GM12878 (cell line): Measurements from ENCODE around the gene INO80. TPM values are rescaled to one million over a fixed set of nuclear protein-coding genes. Genes with fewer than 3 reads are reported as not detected.

Experiments used
- ATAC-seq: fragments of 200-7000 bp; cut with Tn5 transposase; 3 replicates; pipeline ENCODE4 v1.9.1; 2020; ENCODE audit warnings: mild to moderate bottlenecking, moderate library complexity
- BruUV-seq: library from RNA; stranded (reverse); fragments of 400-500 nt; replicated peaks from 2 replicates; lab custom pipeline; 2021; lab: Mats Ljungman, UMichigan
- CTCF ChIA-PET: fragments of 300-600 bp; sonication (Branson Sonifier 250); formaldehyde crosslinking; extraction: SDS; loops from one replicate; lab custom pipeline; 2021; ENCODE audit warnings: inconsistent platforms; lab: Yijun Ruan, JAX
- POLR2A ChIA-PET: fragments of 350-600 bp; formaldehyde crosslinking; extraction: SDS; loops from one replicate; lab custom pipeline; 2021; ENCODE audit warnings: inconsistent platforms; lab: Charles Lee
- RAD21 ChIA-PET: fragments of 300-600 bp; sonication (Branson Sonifier 250); formaldehyde crosslinking; loops from one replicate; lab custom pipeline; 2023; ENCODE audit warnings: antibody characterized with exemption; ENCODE audit not compliant: unreplicated experiment; lab: Charles Lee
- SMC1A ChIA-PET: fragments of 300-600 bp; sonication (Branson Sonifier 250); formaldehyde crosslinking; loops from one replicate; lab custom pipeline; 2023; ENCODE audit not compliant: unreplicated experiment, uncharacterized antibody; lab: Charles Lee
- DNase-seq: peaks from one replicate; pipeline ENCODE4 v3.0.0-alpha.2; 2011; ENCODE audit warnings: low read depth, low spot score
- FAIRE-seq: peaks from 3 replicates; lab custom pipeline; 2011; peaks lifted over from hg19 to GRCh38; lab: Jason Lieb, UNC
- H2AFZ ChIP-seq: 2 replicates; pipeline ENCODE4 v1.6.0; 2011; ENCODE audit warnings: low read depth, low read length, control low read depth; ENCODE audit not compliant: control insufficient read depth
- H3K27ac ChIP-seq: 2 replicates; pipeline ENCODE4 v1.5.1; 2011; ENCODE audit warnings: control low read depth; ENCODE audit not compliant: control insufficient read depth, insufficient read depth
- H3K27me3 ChIP-seq, 2 experiments: replicated peaks in 1 of 2; 2 replicates each; pipeline versions ENCODE4 v1.6.0 to v1.6.1; 2011; ENCODE audit warnings: low read length in 1 of 2; ENCODE audit not compliant: control insufficient read depth in 2 of 2, insufficient read depth in 2 of 2
- H3K36me3 ChIP-seq, 2 experiments: 2 replicates each; pipeline ENCODE4 v1.5.1; 2011; ENCODE audit warnings: low read length in 1 of 2; ENCODE audit not compliant: control insufficient read depth in 2 of 2, insufficient read depth in 2 of 2
- H3K4me1 ChIP-seq: 2 replicates; pipeline ENCODE4 v1.6.1; 2011; ENCODE audit warnings: mild to moderate bottlenecking, low read length, moderate library complexity, mixed read lengths; ENCODE audit not compliant: control insufficient read depth, insufficient read depth
- H3K4me2 ChIP-seq: 2 replicates; pipeline ENCODE4 v1.6.0; 2011; ENCODE audit warnings: control low read depth; ENCODE audit not compliant: control insufficient read depth, insufficient read depth
- H3K4me3 ChIP-seq: fragments of 200-600 bp; sonication (generic); 2 replicates; pipeline ENCODE4 v1.5.1; 2016
- H3K79me2 ChIP-seq: 2 replicates; pipeline ENCODE4 v1.6.0; 2011; ENCODE audit warnings: low read length; ENCODE audit not compliant: control insufficient read depth, insufficient read depth
- H3K9ac ChIP-seq: 2 replicates; pipeline ENCODE4 v1.8.0; 2011; ENCODE audit warnings: low read length, control low read depth, mixed read lengths; ENCODE audit not compliant: control insufficient read depth, insufficient read depth
- H3K9me3 ChIP-seq: replicated peaks from 3 replicates; pipeline ENCODE4 v1.5.1; 2011; ENCODE audit warnings: mild to moderate bottlenecking, low read length; ENCODE audit not compliant: control insufficient read depth, insufficient read depth
- H4K20me1 ChIP-seq: 2 replicates; pipeline ENCODE4 v1.6.0; 2011; ENCODE audit not compliant: control insufficient read depth, insufficient read depth
- CHD1 ChIP-seq: IDR thresholded peaks from 2 replicates; pipeline ENCODE4 v1.6.1; 2012; ENCODE audit warnings: low read depth, low read length, improper control_type of control experiment
- IRF5 ChIP-seq: fragments of 450-650 bp; IDR thresholded peaks from 2 replicates; pipeline ENCODE4 v1.6.1; 2017; ENCODE audit warnings: borderline replicate concordance
- NBN ChIP-seq: fragments of 450-650 bp; IDR thresholded peaks from 2 replicates; pipeline ENCODE4 v1.6.1; 2016
- PAX8 ChIP-seq: fragments of 450-650 bp; IDR thresholded peaks from 2 replicates; pipeline ENCODE4 v1.6.1; 2017; ENCODE audit warnings: mild to moderate bottlenecking, moderate library complexity
- REST ChIP-seq: IDR thresholded peaks from 2 replicates; pipeline ENCODE4 v1.6.1; 2012; ENCODE audit warnings: mild to moderate bottlenecking, low read depth, low read length
- SPI1 ChIP-seq: IDR thresholded peaks from 2 replicates; pipeline ENCODE4 v1.6.1; 2011; ENCODE audit warnings: low read depth, mild to moderate bottlenecking, low read length, moderate library complexity, borderline replicate concordance; ENCODE audit not compliant: insufficient read depth
- STAT1 ChIP-seq: fragments of 450-650 bp; conservative IDR thresholded peaks from 2 replicates; pipeline ENCODE4 v1.6.1; 2014; ENCODE audit warnings: antibody characterized with exemption, mild to moderate bottlenecking
- ZSCAN29 ChIP-seq: fragments of 450-650 bp; IDR thresholded peaks from 2 replicates; pipeline ENCODE4 v1.6.1; 2017; ENCODE audit warnings: mild to moderate bottlenecking, moderate library complexity
- WGBS: methylation state at CpG from one replicate; pipeline ENCODE4 v1.1.6; 2016; ENCODE audit warnings: low lambda C conversion rate; ENCODE audit not compliant: insufficient replicate concordance, insufficient coverage; ENCODE audit errors: missing lambda C conversion rate; 5-methylcytosine and 5-hydroxymethylcytosine counted together
- in situ Hi-C: fragments of 300-500 bp; cut with MboI; formaldehyde crosslinking; loops from 9 replicates; pipeline ENCODE4 v1.14.3; 2018; ENCODE audit warnings: mixed read lengths
- intact Hi-C: fragments of 100-400 bp; cut with micrococcal nuclease; formaldehyde crosslinking; loops from one replicate; pipeline ENCODE4 v1.14.2; 2022; ENCODE audit not compliant: unreplicated experiment
- polyA plus RNA-seq, 11 experiments: library from polyadenylated mRNA; depleted of rRNA in 4 of 11; unstranded in 6 of 11; stranded (reverse) in 5 of 11; fragments of >200 nt; fragmentation: Nextera tagmentation in 4 of 11; fragmentation: Illumina TruSeq in 1 of 11; extraction: Ambion mirVana in 4 of 11; extraction: Trizol in 1 of 11; gene quantifications; 1 replicate in 1 of 11; 2 replicates in 10 of 11; pipeline versions ENCODE4 v1.2.1 to v1.2.3, GENCODE V29; 2011 to 2016; ENCODE audit warnings: inconsistent platforms in 2 of 11, missing spikeins in 2 of 11, low read depth in 1 of 11
- total RNA-seq, 4 experiments: library from RNA; depleted of rRNA in 3 of 4; stranded (reverse); fragments of >200 nt in 3 of 4; fragmentation: Illumina TruSeq in 1 of 4; extraction: Trizol in 1 of 4; gene quantifications; 2 replicates each; pipeline versions ENCODE4 v1.2.1 to v1.2.3, GENCODE V29; 2013 to 2021

Gene INO80
- total and polyA plus RNA-seq, 10 of the 15 experiments (the other 5 are each of a cell fraction or from before 2014, with no cell fraction given) = 4.5 to 25.0 (median 14.2) TPM

- BruUV-seq = no TSS peak
- in situ Hi-C loops = no loop called here
- RAD21 ChIA-PET = interaction anchor here (1.5 to 3.2 kb wide), 2 partner anchors 9 to 84 kb away, joined by 3 to 36 read pairs; no protein-coding TSS in a partner anchor
Observed at GRCh38 chr15:40932649-40933516, 183.2 kb downstream of the INO80 start.

GRCh38 chr15:40932156-40932555 lies 183.9 kb downstream of the INO80 start:
- RAD21 ChIA-PET = interaction anchor here (1.5 to 3.2 kb wide), 2 partner anchors 9 to 85 kb away, joined by 3 to 36 read pairs; no protein-coding TSS in a partner anchor
- peaks cover 12% of the 10 kb centered on the region in 2 experiments; a peak in 3 of 4 replicates for H3K27me3 ChIP-seq
- no peaks in the 10 kb centered on the region for H3K79me2 ChIP-seq
- in situ Hi-C loops = no loop called here
- BruUV-seq = no TSS peak
- no peak for DNase-seq
- POLR2A ChIA-PET = interaction anchor here (0.5 kb wide), 1 partner anchor 69 kb away, joined by 9 read pairs; no protein-coding TSS in a partner anchor
- CTCF ChIA-PET = interaction anchor here (0.9 to 6.5 kb wide), 7 partner anchors 9 to 86 kb away, joined by 3 to 80 read pairs (median 19); no protein-coding TSS in a partner anchor
- H3K4me2 ChIP-seq = no peak overlapping the region
- 64% methylated on average over 8 of the region's 8 CpGs for WGBS
- no peaks in the 10 kb centered on the region for H3K36me3 ChIP-seq
- no peak for FAIRE-seq
- ATAC-seq = no peak
- H3K9ac ChIP-seq = no peak overlapping the region
- no peak overlapping the region for H2AFZ ChIP-seq
- H3K9me3 ChIP-seq = no peaks in the 10 kb centered on the region
- H3K4me3 ChIP-seq = no peak overlapping the region
- H4K20me1 ChIP-seq = no peaks in the 10 kb centered on the region
- SMC1A ChIA-PET = interaction anchor here (0.8 to 4.6 kb wide), 4 partner anchors 9 to 252 kb away, joined by 3 to 28 read pairs (median 6); no protein-coding TSS in a partner anchor
- intact Hi-C loops = no loop called here
- H3K4me1 ChIP-seq = peaks cover 24% of the 10 kb centered on the region
- H3K27ac ChIP-seq = no peak overlapping the region
- TF ChIP-seq CHD1 (no peak), ZSCAN29 (no peak), PAX8 (no peak), IRF5 (no peak), REST (no peak), NBN (no peak)

More at GRCh38 chr15:40932649-40933516, 183.2 kb downstream of the INO80 start:
- TF ChIP-seq SPI1 (peak; percentile 78), STAT1 (no peak)
- Histone ChIP-seq H3K4me3 (no peak overlapping the region), H3K79me2 (no peaks in the 10 kb centered on the region), H4K20me1 (no peaks in the 10 kb centered on the region), H3K9me3 (no peaks in the 10 kb centered on the region), H3K36me3 (no peaks in the 10 kb centered on the region), H3K27me3 (peaks cover 10% of the 10 kb centered on the region in 2 experiments; a peak in 3 of 4 replicates), H2AFZ (no peak overlapping the region), H3K4me1 (peaks cover 24% of the 10 kb centered on the region), H3K9ac (no peak overlapping the region), H3K4me2 (no peak overlapping the region), H3K27ac (no peak overlapping the region)
- ATAC-seq = no peak
- SMC1A ChIA-PET = interaction anchor here (0.8 to 4.6 kb wide), 3 partner anchors 8 to 251 kb away, joined by 3 to 28 read pairs (median 5); no protein-coding TSS in a partner anchor
- CTCF ChIA-PET = interaction anchor here (1.2 to 6.5 kb wide), 5 partner anchors 9 to 86 kb away, joined by 3 to 80 read pairs (median 19); no protein-coding TSS in a partner anchor
- no peak for DNase-seq
- 53% methylated on average over 11 of the region's 11 CpGs for WGBS
- POLR2A ChIA-PET = interaction anchor here (0.5 to 1.4 kb wide), 3 partner anchors 9 to 97 kb away, joined by 3 to 9 read pairs (median 5); no protein-coding TSS in a partner anchor
- intact Hi-C loops = no loop called here
- FAIRE-seq = no peak
